ENCODE measurements around the gene CDC42EP4. TPM values are rescaled to one million over a fixed set of nuclear protein-coding genes. Genes with fewer than 3 reads are reported as not detected.
A peak's percentile ranks its signal among the peaks of the same experiment; 100 is the strongest.

Gene CDC42EP4
- total RNA-seq, 1 donor from 2014 or later = 73.7 TPM

DNA sequence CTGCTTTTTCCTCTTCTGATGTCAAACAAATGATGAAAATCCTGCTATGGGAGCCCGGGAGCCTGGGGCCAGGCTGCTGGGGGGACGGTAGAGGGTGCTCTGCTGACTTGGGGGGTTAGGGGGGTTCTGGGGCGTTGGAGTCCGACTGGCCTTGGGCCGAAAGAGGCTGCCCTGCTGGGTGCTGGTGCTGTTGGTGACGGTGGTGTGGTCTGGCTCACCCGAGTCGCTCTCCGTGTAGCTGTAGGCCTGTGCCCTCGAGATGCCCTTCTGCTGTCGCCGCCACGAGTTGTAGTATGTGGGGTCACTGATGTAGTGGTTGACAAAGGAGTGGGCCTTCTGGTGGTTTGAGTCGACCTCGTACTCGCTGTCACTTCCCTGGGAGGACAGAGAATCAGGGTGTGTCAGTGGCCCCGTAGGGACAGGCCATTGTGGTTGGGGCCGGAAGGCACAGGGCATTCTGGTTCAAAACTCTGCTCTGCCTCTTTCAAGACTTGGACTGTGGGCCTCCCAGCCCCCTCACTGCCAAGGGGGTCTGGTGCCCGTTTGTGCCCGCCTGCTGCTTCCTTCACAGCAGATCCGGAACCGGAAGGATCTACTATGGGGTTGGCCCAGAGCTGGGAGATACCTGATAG is 26.9 kb upstream of the CDC42EP4 start:
- H3K9me3 ChIP-seq = no peaks in the 10 kb centered on the region

DNA sequence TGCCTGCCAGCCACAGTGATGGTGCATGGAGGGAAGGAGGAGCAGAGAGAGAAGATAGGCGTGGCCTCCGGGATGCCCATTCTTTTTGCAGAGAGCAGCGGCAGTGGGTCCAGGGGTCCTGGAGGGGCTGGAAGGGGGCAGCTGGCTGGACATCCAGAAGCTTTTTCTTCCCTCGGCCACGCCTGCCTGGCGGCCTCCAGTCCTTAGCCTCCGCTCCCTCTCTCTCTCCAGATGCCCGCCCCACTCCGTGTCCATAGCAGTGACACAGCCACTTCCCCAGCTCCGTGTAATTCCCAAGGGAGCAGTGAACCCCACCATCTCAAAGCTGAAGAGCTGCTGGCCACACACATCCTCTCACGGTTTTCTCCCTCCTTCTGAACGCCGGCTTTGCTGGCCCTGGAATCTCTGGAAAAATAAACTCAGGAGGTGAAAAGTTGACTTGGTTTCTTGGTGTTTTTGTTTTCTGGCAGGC is 26.3 kb upstream of the CDC42EP4 start:
- H3K4me3 ChIP-seq = peak overlapping the region; percentile 2 to 17
- intact Hi-C loops (cut with DNase I) = loop anchor here (2.0 kb wide), 1 partner anchor 27 kb away; no protein-coding TSS in a partner anchor
- H3K27ac ChIP-seq = peak overlapping the region; percentile 95
- no peaks in the 10 kb centered on the region for H3K9me3 ChIP-seq
- DNase-seq (ENCODE audit: extremely low spot score in 2 of 2) = no peak
- H3K27me3 ChIP-seq = no peaks in the 10 kb centered on the region
- peak in 1 of 2 donors; percentile 57 for TF ChIP-seq POLR2AphosphoS5 (IDR thresholded peaks at IDR 0.05; ENCODE audit: insufficient read depth in 1 of 2, low read depth in 1 of 2)
- TF ChIP-seq, protein P1, sequence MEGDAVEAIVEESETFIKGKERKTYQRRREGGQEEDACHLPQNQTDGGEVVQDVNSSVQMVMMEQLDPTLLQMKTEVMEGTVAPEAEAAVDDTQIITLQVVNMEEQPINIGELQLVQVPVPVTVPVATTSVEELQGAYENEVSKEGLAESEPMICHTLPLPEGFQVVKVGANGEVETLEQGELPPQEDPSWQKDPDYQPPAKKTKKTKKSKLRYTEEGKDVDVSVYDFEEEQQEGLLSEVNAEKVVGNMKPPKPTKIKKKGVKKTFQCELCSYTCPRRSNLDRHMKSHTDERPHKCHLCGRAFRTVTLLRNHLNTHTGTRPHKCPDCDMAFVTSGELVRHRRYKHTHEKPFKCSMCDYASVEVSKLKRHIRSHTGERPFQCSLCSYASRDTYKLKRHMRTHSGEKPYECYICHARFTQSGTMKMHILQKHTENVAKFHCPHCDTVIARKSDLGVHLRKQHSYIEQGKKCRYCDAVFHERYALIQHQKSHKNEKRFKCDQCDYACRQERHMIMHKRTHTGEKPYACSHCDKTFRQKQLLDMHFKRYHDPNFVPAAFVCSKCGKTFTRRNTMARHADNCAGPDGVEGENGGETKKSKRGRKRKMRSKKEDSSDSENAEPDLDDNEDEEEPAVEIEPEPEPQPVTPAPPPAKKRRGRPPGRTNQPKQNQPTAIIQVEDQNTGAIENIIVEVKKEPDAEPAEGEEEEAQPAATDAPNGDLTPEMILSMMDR (IDR thresholded peaks at IDR 0.05) = no peak
- no peak for TF ChIP-seq POLR2A (IDR thresholded peaks at IDR 0.05)
- H3K4me1 ChIP-seq = peaks cover 76% of the 10 kb centered on the region
- no peaks in the 10 kb centered on the region for H3K36me3 ChIP-seq

More for the DNA sequence above, 26.9 kb upstream of the CDC42EP4 start:
- no peaks in the 10 kb centered on the region for H3K27me3 ChIP-seq
- no peaks in the 10 kb centered on the region for H3K36me3 ChIP-seq
- intact Hi-C loops (cut with DNase I) = loop anchor here (2.0 kb wide), 1 partner anchor 28 kb away; no protein-coding TSS in a partner anchor
- peak overlapping the region in 1 of 2 donors; percentile 17 for H3K4me3 ChIP-seq
- no peak for TF ChIP-seq POLR2A (IDR thresholded peaks at IDR 0.05)
- TF ChIP-seq, protein P1 (IDR thresholded peaks at IDR 0.05) = no peak
- TF ChIP-seq POLR2AphosphoS5 (IDR thresholded peaks at IDR 0.05; ENCODE audit: insufficient read depth in 1 of 2, low read depth in 1 of 2) = no peak
- H3K4me1 ChIP-seq = peaks cover 80% of the 10 kb centered on the region
- no peak for DNase-seq (ENCODE audit: extremely low spot score in 2 of 2)
- peak overlapping the region; percentile 95 for H3K27ac ChIP-seq

DNA sequence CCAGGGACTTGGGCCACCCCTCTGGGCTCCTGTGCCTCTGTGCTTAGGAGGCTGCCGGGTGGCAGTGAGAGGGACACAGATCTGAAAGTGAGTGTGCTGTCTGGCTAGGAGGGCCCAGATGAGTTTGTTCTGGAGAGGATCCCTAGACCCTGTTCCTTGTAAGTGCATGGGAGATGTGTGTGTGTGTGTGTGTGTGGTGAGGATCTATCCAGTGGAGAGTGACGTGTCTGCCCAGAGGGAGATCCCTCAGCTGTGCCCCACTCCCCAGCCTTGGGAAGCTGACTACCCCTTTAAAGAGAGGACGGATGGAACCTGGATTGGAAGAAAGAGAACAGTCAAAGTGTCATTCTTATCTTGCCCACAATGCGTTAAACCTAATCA is 25.5 kb upstream of the CDC42EP4 start:
- Histone ChIP-seq H3K4me3 (no peak overlapping the region), H3K27ac (peak overlapping the region; percentile 95), H3K36me3 (no peaks in the 10 kb centered on the region), H3K4me1 (peaks cover 70% of the 10 kb centered on the region), H3K9me3 (no peaks in the 10 kb centered on the region), H3K27me3 (no peaks in the 10 kb centered on the region)
- TF ChIP-seq, protein P1 (IDR thresholded peaks at IDR 0.05) = no peak
- TF ChIP-seq POLR2A (IDR thresholded peaks at IDR 0.05) = no peak
- TF ChIP-seq POLR2AphosphoS5 (IDR thresholded peaks at IDR 0.05; ENCODE audit: insufficient read depth in 1 of 2, low read depth in 1 of 2) = no peak
- intact Hi-C loops (cut with DNase I) = no loop called here
- DNase-seq (ENCODE audit: extremely low spot score in 2 of 2) = no peak

GRCh38 chr17:73336408-73337329 is 24.9 kb upstream of the CDC42EP4 start:
- DNase-seq (ENCODE audit: extremely low spot score in 2 of 2) = no peak
- Histone ChIP-seq H3K27ac (peak overlapping the region; percentile 95), H3K36me3 (no peaks in the 10 kb centered on the region), H3K9me3 (no peaks in the 10 kb centered on the region), H3K4me1 (peaks cover 63% of the 10 kb centered on the region), H3K4me3 (no peak overlapping the region), H3K27me3 (no peaks in the 10 kb centered on the region)
- intact Hi-C loops (cut with DNase I) = no loop called here
- TF ChIP-seq, protein P1 (IDR thresholded peaks at IDR 0.05) = no peak
- no peak for TF ChIP-seq POLR2AphosphoS5 (IDR thresholded peaks at IDR 0.05; ENCODE audit: insufficient read depth in 1 of 2, low read depth in 1 of 2)
- TF ChIP-seq POLR2A (IDR thresholded peaks at IDR 0.05) = no peak

Measured in vagina (tissue), 2 donors.